IMR-90 (cell line): Measurements from ENCODE around the gene PRAMEF9.
"Not testable (repeated sequence)": the region's sequence is repeated elsewhere in the genome, so short reads cannot be mapped to it uniquely, and the experiment has no call there.

ENCODE experiments used
- CTCF ChIP-seq: conservative IDR thresholded peaks from 2 replicates; pipeline ENCODE4 v1.5.1; 2012; ENCODE audit warnings: mild to moderate bottlenecking, low read depth, low read length, improper control_type of control experiment
- MAFK ChIP-seq: IDR thresholded peaks from 2 replicates; pipeline ENCODE4 v1.6.1; 2012; ENCODE audit warnings: low read depth, low read length, improper control_type of control experiment
- POLR2A ChIP-seq: IDR thresholded peaks from 2 replicates; pipeline ENCODE4 v1.6.1; 2012; ENCODE audit warnings: mild to moderate bottlenecking, low read depth, low read length
- SMC3 ChIP-seq: fragments of 150-350 bp; IDR thresholded peaks from 2 replicates; pipeline ENCODE4 v1.6.1; 2016; ENCODE audit warnings: low read depth, mild to moderate bottlenecking, antibody characterized with exemption, low read length, moderate library complexity

GRCh38 chr1:13208712-13209111, 37.1 kb downstream of the PRAMEF9 start:
- not testable (repeated sequence) for TF ChIP-seq MAFK, CTCF, SMC3, POLR2A
